ENCODE data around the gene MRPS18A.
"Not testable (repeated sequence)": the region's sequence is repeated elsewhere in the genome, so short reads cannot be mapped to it uniquely, and the experiment has no call there.

The MRPS18A gene

DNA sequence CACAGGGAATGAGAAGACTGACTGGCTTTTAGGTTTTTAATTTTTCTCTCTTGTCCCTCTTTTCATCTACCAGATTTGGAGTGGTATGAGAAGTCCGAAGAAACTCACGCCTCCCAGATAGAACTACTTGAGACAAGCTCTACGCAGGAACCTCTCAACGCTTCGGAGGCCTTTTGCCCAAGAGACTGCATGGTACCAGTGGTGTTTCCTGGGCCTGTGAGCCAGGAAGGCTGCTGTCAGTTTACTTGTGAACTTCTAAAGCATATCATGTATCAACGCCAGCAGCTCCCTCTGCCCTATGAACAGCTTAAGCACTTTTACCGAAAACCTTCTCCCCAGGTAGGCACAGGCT, 51.3 kb downstream of the MRPS18A start:
- Histone ChIP-seq H2AFZ (ENCODE audit: insufficient read depth, low read length, poor library complexity) (peak overlapping the region; percentile 81), H2AK5ac (ENCODE audit: low read length) (no peak overlapping the region)
- no CpG with 5 or more reads among the region's 7 CpGs for WGBS (ENCODE audit: extremely low coverage, insufficient coverage, insufficient read length)

DNA sequence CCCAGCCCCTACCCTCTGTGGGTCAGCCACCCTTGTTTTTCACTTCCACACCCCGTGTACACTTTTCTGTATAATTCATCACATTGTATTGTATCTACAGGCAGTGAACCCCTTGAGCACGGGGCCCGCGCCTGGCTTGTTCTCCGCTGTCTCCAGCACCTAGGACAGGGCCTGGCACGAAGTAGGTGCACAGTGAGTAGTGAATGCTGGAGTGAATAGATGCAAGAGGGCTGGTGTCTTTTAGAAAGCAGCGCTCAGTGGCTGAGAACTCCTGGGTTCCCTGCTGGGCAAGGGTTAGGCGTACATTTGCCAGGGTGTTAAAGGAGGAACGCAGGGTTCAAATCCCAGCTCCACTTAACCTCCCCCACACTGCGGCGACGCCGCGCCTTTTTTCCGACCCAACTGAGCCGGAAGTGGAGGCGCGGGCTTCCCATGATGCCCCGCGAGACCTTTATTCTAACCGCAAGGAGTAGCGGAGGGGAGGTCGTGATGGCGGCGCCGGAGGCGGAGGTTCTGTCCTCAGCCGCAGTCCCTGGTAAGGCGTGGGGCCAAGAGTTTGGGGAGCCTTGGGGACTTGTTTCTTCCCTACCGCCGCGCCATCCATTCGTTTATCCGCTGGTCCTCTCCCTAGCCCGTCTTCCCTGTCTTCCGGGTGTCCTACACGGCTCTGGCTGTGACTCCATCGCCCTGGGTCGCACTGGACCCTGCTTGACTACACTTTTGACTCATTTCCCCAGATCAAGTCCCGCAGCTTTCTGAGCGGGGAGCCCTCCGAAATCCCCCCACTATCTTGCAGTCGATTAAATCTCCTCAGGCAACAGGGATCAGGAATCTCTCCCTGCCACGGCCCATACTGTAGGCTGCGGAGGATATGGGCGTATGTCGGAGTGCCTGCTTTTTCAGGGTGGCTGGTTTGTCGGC, 51.9 kb downstream of the MRPS18A start, which contains the start of gene MAD2L1BP:
Gene MAD2L1BP (plus strand): TSS at position 454 of the 921 bp plus-strand sequence. CDS start 36 bp downstream, at position 490.
- H3K4me2 ChIP-seq (ENCODE audit: low read length): peak within 1 kb of the TSS; percentile 62
- peak within 1 kb of the TSS; percentile 67 for H2BK120ac ChIP-seq (ENCODE audit: insufficient read depth, low read length, poor library complexity)
- H4K91ac ChIP-seq (ENCODE audit: low read depth, low read length): peak within 1 kb of the TSS; percentile 87
- H3K9me3 ChIP-seq (ENCODE audit: insufficient read depth, low read depth, low read length): no peaks in the 10 kb centered on the region
- H3K27ac ChIP-seq (ENCODE audit: low read depth, low read length): no peak within 1 kb of the TSS
- peak; percentile 68 to 86 for DNase-seq
- peaks cover 15 to 16% of the 10 kb centered on the region in 2 experiments for H3K36me3 ChIP-seq (ENCODE audit: control insufficient read depth in 1 of 2, insufficient read depth in 2 of 2, low read length in 2 of 2)
- H3K23ac ChIP-seq (ENCODE audit: low read length): no peak within 1 kb of the TSS
- WGBS (ENCODE audit: extremely low coverage, insufficient coverage, insufficient read length): no CpG with 5 or more reads among the region's 48 CpGs
- H3K79me1 ChIP-seq (ENCODE audit: low read length): peaks cover 7% of the 10 kb centered on the region
- H2BK12ac ChIP-seq (ENCODE audit: low read length): peak within 1 kb of the TSS; percentile 37
- peak within 1 kb of the TSS; percentile 84 for H2AK5ac ChIP-seq (ENCODE audit: low read length)
- H4K12ac ChIP-seq (ENCODE audit: low read depth, low read length): peak within 1 kb of the TSS; percentile 89
- H4K8ac ChIP-seq (ENCODE audit: low read depth, low read length): peak within 1 kb of the TSS; percentile 97
- peak within 1 kb of the TSS; percentile 92 for H3K9ac ChIP-seq (ENCODE audit: low read length)
- H3K4me1 ChIP-seq (ENCODE audit: control insufficient read depth in 1 of 2, insufficient read depth in 2 of 2, low read length in 2 of 2): peaks cover 10 to 12% of the 10 kb centered on the region in 2 experiments
- peak within 1 kb of the TSS; percentile 71 for H3K4ac ChIP-seq (ENCODE audit: low read depth, low read length)
- no peaks in the 10 kb centered on the region for H3K27me3 ChIP-seq (ENCODE audit: insufficient read depth, low read length)
- H3K18ac ChIP-seq (ENCODE audit: low read length): peak within 1 kb of the TSS; percentile 91
- peaks cover 4% of the 10 kb centered on the region for H3K79me2 ChIP-seq (ENCODE audit: control insufficient read depth, insufficient read depth, low read length, poor library complexity)
- H2BK5ac ChIP-seq (ENCODE audit: low read depth, low read length, poor library complexity): peak within 1 kb of the TSS; percentile 48
- peak within 1 kb of the TSS; percentile 94 for H2AFZ ChIP-seq (ENCODE audit: insufficient read depth, low read length, poor library complexity)
- H3K14ac ChIP-seq (ENCODE audit: low read length): peak within 1 kb of the TSS; percentile 93
- peak within 1 kb of the TSS; percentile 93 for H3K4me3 ChIP-seq (ENCODE audit: low read depth, low read length)

More for the DNA sequence above, 51.3 kb downstream of the MRPS18A start:
- Histone ChIP-seq H4K8ac (ENCODE audit: low read depth, low read length) (peak overlapping the region; percentile 97), H3K79me2 (ENCODE audit: control insufficient read depth, insufficient read depth, low read length, poor library complexity) (peaks cover 4% of the 10 kb centered on the region), H3K27me3 (ENCODE audit: insufficient read depth, low read length) (no peaks in the 10 kb centered on the region), H3K4me3 (ENCODE audit: low read depth, low read length) (peak overlapping the region; percentile 93), H3K4me1 (ENCODE audit: control insufficient read depth in 1 of 2, insufficient read depth in 2 of 2, low read length in 2 of 2) (peaks cover 7 to 8% of the 10 kb centered on the region in 2 experiments), H2BK12ac (ENCODE audit: low read length) (no peak overlapping the region), H3K23ac (ENCODE audit: low read length) (no peak overlapping the region), H3K9ac (ENCODE audit: low read length) (peak overlapping the region; percentile 92), H2BK120ac (ENCODE audit: insufficient read depth, low read length, poor library complexity) (no peak overlapping the region), H4K12ac (ENCODE audit: low read depth, low read length) (no peak overlapping the region), H3K4ac (ENCODE audit: low read depth, low read length) (peak overlapping the region; percentile 71), H3K9me3 (ENCODE audit: insufficient read depth, low read depth, low read length) (no peaks in the 10 kb centered on the region), H3K14ac (ENCODE audit: low read length) (no peak overlapping the region), H3K18ac (ENCODE audit: low read length) (no peak overlapping the region), H3K4me2 (ENCODE audit: low read length) (peak overlapping the region; percentile 62), H4K91ac (ENCODE audit: low read depth, low read length) (peak overlapping the region; percentile 81), H2BK5ac (ENCODE audit: low read depth, low read length, poor library complexity) (no peak overlapping the region), H3K36me3 (ENCODE audit: control insufficient read depth in 1 of 2, insufficient read depth in 2 of 2, low read length in 2 of 2) (peaks cover 18 to 19% of the 10 kb centered on the region in 2 experiments), H3K79me1 (ENCODE audit: low read length) (peaks cover 7% of the 10 kb centered on the region), H3K27ac (ENCODE audit: low read depth, low read length) (no peak overlapping the region)
- DNase-seq: no peak

DNA sequence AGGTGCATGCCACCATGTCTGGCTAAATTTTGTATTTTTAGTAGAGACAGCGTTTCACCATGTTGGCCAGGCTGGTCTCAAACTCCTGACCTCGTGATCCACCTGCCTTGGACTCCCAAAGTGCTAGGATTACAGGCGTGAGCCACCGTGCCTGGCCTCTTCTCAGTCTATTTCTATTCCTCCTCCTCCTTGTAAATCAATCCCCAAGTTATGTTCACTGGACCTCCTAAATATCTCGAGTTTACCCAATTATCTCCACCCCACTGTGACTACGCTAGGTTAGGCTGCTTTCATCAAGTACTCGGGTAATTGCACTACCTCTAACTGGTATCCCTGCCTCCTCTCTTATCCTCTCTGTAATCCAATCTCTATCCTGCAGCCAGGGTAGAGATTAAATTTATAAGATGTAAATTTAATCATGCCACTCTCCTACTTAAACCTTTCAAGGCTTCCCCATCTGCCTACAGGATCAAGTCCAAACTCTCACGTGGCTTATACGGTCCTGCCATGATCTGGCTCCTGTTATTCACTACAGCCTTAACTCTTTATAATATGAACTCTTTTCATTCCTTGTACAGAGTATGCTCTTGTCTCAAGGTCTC, 52.8 kb downstream of the MRPS18A start:
- Histone ChIP-seq H2BK5ac (ENCODE audit: low read depth, low read length, poor library complexity) (no peak overlapping the region), H3K9me3 (ENCODE audit: insufficient read depth, low read depth, low read length) (no peaks in the 10 kb centered on the region), H3K18ac (ENCODE audit: low read length) (no peak overlapping the region), H3K27me3 (ENCODE audit: insufficient read depth, low read length) (no peaks in the 10 kb centered on the region), H3K4ac (ENCODE audit: low read depth, low read length) (no peak overlapping the region), H3K36me3 (ENCODE audit: control insufficient read depth in 1 of 2, insufficient read depth in 2 of 2, low read length in 2 of 2) (peaks cover 7 to 10% of the 10 kb centered on the region in 2 experiments), H3K4me3 (ENCODE audit: low read depth, low read length) (no peak overlapping the region), H4K12ac (ENCODE audit: low read depth, low read length) (peak overlapping the region; percentile 89), H3K79me1 (ENCODE audit: low read length) (peaks cover 11% of the 10 kb centered on the region), H4K8ac (ENCODE audit: low read depth, low read length) (peak overlapping the region; percentile 97), H3K79me2 (ENCODE audit: control insufficient read depth, insufficient read depth, low read length, poor library complexity) (peaks cover 4% of the 10 kb centered on the region), H3K23ac (ENCODE audit: low read length) (no peak overlapping the region), H4K91ac (ENCODE audit: low read depth, low read length) (peak overlapping the region; percentile 87), H3K14ac (ENCODE audit: low read length) (no peak overlapping the region), H2BK120ac (ENCODE audit: insufficient read depth, low read length, poor library complexity) (no peak overlapping the region), H3K9ac (ENCODE audit: low read length) (no peak overlapping the region), H3K4me1 (ENCODE audit: control insufficient read depth in 1 of 2, insufficient read depth in 2 of 2, low read length in 2 of 2) (peaks cover 12 to 14% of the 10 kb centered on the region in 2 experiments), H2BK12ac (ENCODE audit: low read length) (no peak overlapping the region), H2AFZ (ENCODE audit: insufficient read depth, low read length, poor library complexity) (peak overlapping the region; percentile 94), H2AK5ac (ENCODE audit: low read length) (no peak overlapping the region), H3K4me2 (ENCODE audit: low read length) (peak overlapping the region; percentile 62), H3K27ac (ENCODE audit: low read depth, low read length) (no peak overlapping the region)
- DNase-seq: no peak
- no CpG with 5 or more reads among the region's 9 CpGs for WGBS (ENCODE audit: extremely low coverage, insufficient coverage, insufficient read length)

DNA sequence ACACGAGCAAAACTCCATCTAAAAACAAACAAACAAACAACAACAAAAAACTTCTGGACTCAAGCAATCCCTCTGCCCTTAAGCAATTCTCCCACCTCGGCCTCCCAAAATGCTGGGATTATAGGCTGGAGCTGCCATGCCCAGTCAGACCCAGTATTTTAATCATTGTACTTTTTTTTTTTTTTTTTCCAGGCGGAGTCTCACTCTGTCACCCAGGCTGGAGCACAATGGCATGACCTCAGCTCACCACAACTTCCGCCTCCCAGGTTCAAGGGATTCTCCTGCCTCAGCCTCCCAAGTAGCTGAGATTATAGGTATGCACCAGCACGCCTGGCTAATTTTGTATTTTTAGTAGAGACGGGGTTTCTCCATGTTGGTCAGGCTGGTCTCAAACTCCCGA, 54.6 kb downstream of the MRPS18A start:
- H2AK5ac ChIP-seq (ENCODE audit: low read length); DNase-seq; H2BK12ac ChIP-seq (ENCODE audit: low read length); H3K36me3 ChIP-seq (ENCODE audit: control insufficient read depth in 1 of 2, insufficient read depth in 2 of 2, low read length in 2 of 2); H2BK5ac ChIP-seq (ENCODE audit: low read depth, low read length, poor library complexity); H3K14ac ChIP-seq (ENCODE audit: low read length); H2BK120ac ChIP-seq (ENCODE audit: insufficient read depth, low read length, poor library complexity); H4K8ac ChIP-seq (ENCODE audit: low read depth, low read length); H4K12ac ChIP-seq (ENCODE audit: low read depth, low read length); H3K9ac ChIP-seq (ENCODE audit: low read length); H2AFZ ChIP-seq (ENCODE audit: insufficient read depth, low read length, poor library complexity); H3K4ac ChIP-seq (ENCODE audit: low read depth, low read length); H3K4me3 ChIP-seq (ENCODE audit: low read depth, low read length); H3K4me2 ChIP-seq (ENCODE audit: low read length); H3K27ac ChIP-seq (ENCODE audit: low read depth, low read length); H3K27me3 ChIP-seq (ENCODE audit: insufficient read depth, low read length); H3K23ac ChIP-seq (ENCODE audit: low read length); H3K9me3 ChIP-seq (ENCODE audit: insufficient read depth, low read depth, low read length); H3K18ac ChIP-seq (ENCODE audit: low read length); H4K91ac ChIP-seq (ENCODE audit: low read depth, low read length): not testable (repeated sequence)
- H3K79me2 ChIP-seq (ENCODE audit: control insufficient read depth, insufficient read depth, low read length, poor library complexity): peaks cover 15% of the 10 kb centered on the region
- whole genome bisulfite sequencing (ENCODE audit: extremely low coverage, insufficient coverage, insufficient read length): no CpG with 5 or more reads among the region's 7 CpGs
- peaks cover 23% of the 10 kb centered on the region for H3K79me1 ChIP-seq (ENCODE audit: low read length)
- H3K4me1 ChIP-seq (ENCODE audit: control insufficient read depth in 1 of 2, insufficient read depth in 2 of 2, low read length in 2 of 2): peaks cover 12 to 16% of the 10 kb centered on the region in 2 experiments

Measured in trophoblast cell (in vitro differentiated cells and primary cell).